HG03025 (cell line): Measurements from ENCODE around the gene PPP1R1C.

ENCODE experiments used
- ATAC-seq: cut with Tn5 transposase; IDR thresholded peaks from one replicate; pipeline ENCODE4 v1.9.1; 2021; ENCODE audit warnings: mild to moderate bottlenecking, moderate library complexity; ENCODE audit not compliant: unreplicated experiment, low FRiP score

PPP1R1C gene

GRCh38 chr2:182058056-182058455 lies 72.4 kb downstream of the PPP1R1C start:
- no peak for ATAC-seq

GRCh38 chr2:182061739-182062138 lies 76.1 kb downstream of the PPP1R1C start:
- no peak for ATAC-seq

GRCh38 chr2:182062329-182062972 lies 76.8 kb downstream of the PPP1R1C start:
- ATAC-seq = no peak

GRCh38 chr2:182064019-182064778 lies 78.5 kb downstream of the PPP1R1C start:
- no peak for ATAC-seq

- ATAC-seq = no peak
Measured at GRCh38 chr2:182066400-182067087, 80.9 kb downstream of the PPP1R1C start.

GRCh38 chr2:182067393-182067792 lies 81.7 kb downstream of the PPP1R1C start:
- ATAC-seq = no peak

GRCh38 chr2:182068811-182069210 lies 83.2 kb downstream of the PPP1R1C start:
- no peak for ATAC-seq

- ATAC-seq = no peak
Measured at GRCh38 chr2:182069416-182069815, 83.8 kb downstream of the PPP1R1C start.

GRCh38 chr2:182069908-182070307 lies 84.3 kb downstream of the PPP1R1C start:
- no peak for ATAC-seq

- no peak for ATAC-seq
Measured at GRCh38 chr2:182070736-182071135, 85.1 kb downstream of the PPP1R1C start.

GRCh38 chr2:182072861-182073260 lies 87.2 kb downstream of the PPP1R1C start:
- no peak for ATAC-seq

- no peak for ATAC-seq
Measured at GRCh38 chr2:182073613-182074012, 88.0 kb downstream of the PPP1R1C start.

- ATAC-seq = no peak
Measured at GRCh38 chr2:182077023-182077422, 91.4 kb downstream of the PPP1R1C start.

- no peak for ATAC-seq
Measured at GRCh38 chr2:182077448-182078142, 91.9 kb downstream of the PPP1R1C start.

- ATAC-seq = no peak
Measured at GRCh38 chr2:182078988-182079602, 93.4 kb downstream of the PPP1R1C start.

GRCh38 chr2:182080493-182080892 lies 94.8 kb downstream of the PPP1R1C start:
- ATAC-seq = no peak

- no peak for ATAC-seq
Measured at GRCh38 chr2:182081602-182082260, 96.1 kb downstream of the PPP1R1C start.

- ATAC-seq = no peak
Measured at GRCh38 chr2:182088681-182089320, 103.1 kb downstream of the PPP1R1C start.

- no peak for ATAC-seq
Measured at GRCh38 chr2:182090486-182090885, 104.8 kb downstream of the PPP1R1C start.
